ENCODE data around the gene MTRF1. TPM values are rescaled to one million over a fixed set of nuclear protein-coding genes. Genes with fewer than 3 reads are reported as not detected.
A peak's percentile ranks its signal among the peaks of the same experiment; 100 is the strongest.

MTRF1 gene
- total RNA-seq, 1 donor from 2014 or later: 17.5 TPM

DNA sequence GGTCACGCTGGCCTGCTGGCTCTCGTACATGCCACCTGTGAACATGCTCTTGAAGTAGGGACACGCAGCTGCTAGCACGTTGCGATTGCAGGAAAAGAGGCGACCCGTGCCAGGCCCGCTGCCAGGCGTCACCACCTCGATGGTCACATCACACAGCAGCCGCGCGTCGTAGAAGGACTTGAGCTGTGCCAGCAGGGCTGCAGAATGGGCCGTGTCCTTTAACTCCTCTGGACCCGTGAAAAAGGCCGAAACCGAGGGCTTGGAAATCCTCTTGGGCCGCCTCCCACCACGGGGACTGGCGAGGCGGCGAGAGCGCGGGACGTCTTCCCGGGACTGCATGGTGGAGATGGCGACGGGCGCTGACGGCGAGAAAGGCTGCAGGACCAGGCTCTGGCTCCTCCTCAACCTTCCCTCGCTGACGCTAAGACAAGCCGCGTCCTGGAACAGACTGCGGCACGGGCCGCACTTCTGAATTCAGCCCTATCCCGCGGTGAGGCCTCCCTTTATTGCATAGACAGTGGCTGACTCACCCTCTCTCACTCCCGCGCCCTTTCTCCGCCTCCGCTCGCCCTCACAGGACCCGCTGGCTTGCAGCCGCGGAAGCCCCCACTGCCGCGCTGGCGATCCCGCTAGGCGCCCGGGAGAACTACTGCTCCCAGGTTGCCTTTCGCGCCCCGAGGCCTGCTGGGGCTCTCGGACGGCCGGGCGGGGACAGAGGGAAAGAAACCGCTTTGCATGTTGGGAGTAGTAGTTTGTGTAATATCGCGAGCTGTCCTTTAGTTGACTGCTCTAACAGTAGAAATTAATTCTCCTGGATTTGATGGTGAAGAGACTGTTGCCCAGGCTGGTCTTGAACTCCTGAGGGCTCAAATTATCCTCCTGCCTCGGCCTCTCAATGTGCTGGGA is 69.2 kb downstream of the MTRF1 start, which contains the start of gene KBTBD7:
TSS of gene KBTBD7 (minus strand) at position 651 of the 906 bp plus-strand sequence. CDS start at position 339, 312 bp downstream.
- Histone ChIP-seq H3K27ac (peak within 1 kb of the TSS; percentile 78 to 86), H3K4me1 (peaks cover 0 to 8% of the 10 kb centered on the region in 2 donors), H3K27me3 (no peaks in the 10 kb centered on the region), H3K4me3 (peak within 1 kb of the TSS; percentile 70 to 94), H3K36me3 (no peaks in the 10 kb centered on the region), H3K9me3 (no peaks in the 10 kb centered on the region)
- DNase-seq (ENCODE audit: low spot score in 2 of 2): peak; percentile 76 to 97
- TF ChIP-seq, protein P1, sequence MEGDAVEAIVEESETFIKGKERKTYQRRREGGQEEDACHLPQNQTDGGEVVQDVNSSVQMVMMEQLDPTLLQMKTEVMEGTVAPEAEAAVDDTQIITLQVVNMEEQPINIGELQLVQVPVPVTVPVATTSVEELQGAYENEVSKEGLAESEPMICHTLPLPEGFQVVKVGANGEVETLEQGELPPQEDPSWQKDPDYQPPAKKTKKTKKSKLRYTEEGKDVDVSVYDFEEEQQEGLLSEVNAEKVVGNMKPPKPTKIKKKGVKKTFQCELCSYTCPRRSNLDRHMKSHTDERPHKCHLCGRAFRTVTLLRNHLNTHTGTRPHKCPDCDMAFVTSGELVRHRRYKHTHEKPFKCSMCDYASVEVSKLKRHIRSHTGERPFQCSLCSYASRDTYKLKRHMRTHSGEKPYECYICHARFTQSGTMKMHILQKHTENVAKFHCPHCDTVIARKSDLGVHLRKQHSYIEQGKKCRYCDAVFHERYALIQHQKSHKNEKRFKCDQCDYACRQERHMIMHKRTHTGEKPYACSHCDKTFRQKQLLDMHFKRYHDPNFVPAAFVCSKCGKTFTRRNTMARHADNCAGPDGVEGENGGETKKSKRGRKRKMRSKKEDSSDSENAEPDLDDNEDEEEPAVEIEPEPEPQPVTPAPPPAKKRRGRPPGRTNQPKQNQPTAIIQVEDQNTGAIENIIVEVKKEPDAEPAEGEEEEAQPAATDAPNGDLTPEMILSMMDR (IDR thresholded peaks at IDR 0.05): peak in 2 of 3 experiments; percentile 5 to 11
- intact Hi-C loops (cut with DNase I): loop anchor here (1.0 to 10.0 kb wide), 4 partner anchors 62 to 419 kb away; partner anchors contain the start of genes KBTBD6 and MRPS31

DNA sequence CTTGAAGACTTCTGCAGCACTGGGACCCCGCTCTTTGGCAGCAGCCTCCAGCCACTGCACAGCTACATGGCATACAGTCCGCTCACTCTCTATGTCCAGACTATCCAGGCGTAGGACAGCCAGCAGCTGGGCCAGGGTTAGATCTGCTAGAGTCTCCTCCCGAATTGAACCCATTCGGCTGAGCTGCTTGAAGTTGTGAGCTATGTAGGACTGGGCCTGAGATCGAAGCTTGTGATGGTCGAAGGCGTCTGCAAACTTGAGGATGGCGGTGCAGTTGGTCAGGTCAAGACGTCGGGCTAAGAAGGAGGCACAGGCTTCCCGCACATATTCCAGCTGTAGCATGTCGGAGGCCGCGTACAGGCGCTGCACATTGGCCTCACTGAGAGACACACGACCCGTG is 69.9 kb downstream of the MTRF1 start:
- TF ChIP-seq, protein P1 (IDR thresholded peaks at IDR 0.05): no peak
- H3K9me3 ChIP-seq: no peaks in the 10 kb centered on the region
- H3K27ac ChIP-seq: peak overlapping the region in 1 of 2 donors; percentile 86
- no peak for DNase-seq (ENCODE audit: low spot score in 2 of 2)
- no peaks in the 10 kb centered on the region for H3K27me3 ChIP-seq
- peaks cover 0 to 8% of the 10 kb centered on the region in 2 donors for H3K4me1 ChIP-seq
- H3K36me3 ChIP-seq: no peaks in the 10 kb centered on the region
- intact Hi-C loops (cut with DNase I): loop anchor here (5.0 to 10.0 kb wide), 3 partner anchors 126 to 419 kb away; partner anchors contain the start of gene MRPS31
- H3K4me3 ChIP-seq: peak overlapping the region; percentile 70 to 94

DNA sequence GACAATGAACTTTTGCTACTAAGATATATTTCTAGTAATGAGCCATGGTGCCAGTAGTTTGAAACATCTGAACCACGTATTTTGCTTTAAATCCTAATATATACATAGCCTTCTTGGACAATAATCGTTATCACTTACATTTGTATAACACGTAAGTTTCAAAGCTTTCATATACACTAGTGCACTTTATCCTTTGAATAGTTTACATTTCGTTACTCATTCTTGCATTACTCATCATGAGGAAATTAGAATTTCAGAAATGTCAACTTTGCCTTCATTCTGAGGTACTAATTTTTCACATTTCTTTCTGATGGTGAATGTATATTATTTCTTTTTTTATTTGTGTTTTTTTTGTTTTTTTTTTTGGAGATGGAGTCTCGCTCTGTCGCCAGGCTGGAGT is 74.8 kb downstream of the MTRF1 start:
- Histone ChIP-seq H3K27me3 (no peaks in the 10 kb centered on the region), H3K27ac (no peak overlapping the region), H3K4me3 (no peak overlapping the region), H3K36me3 (no peaks in the 10 kb centered on the region), H3K4me1 (peaks cover 0 to 6% of the 10 kb centered on the region in 2 donors), H3K9me3 (no peaks in the 10 kb centered on the region)
- no peak for DNase-seq (ENCODE audit: low spot score in 2 of 2)
- intact Hi-C loops (cut with DNase I): no loop called here
- TF ChIP-seq, protein P1 (IDR thresholded peaks at IDR 0.05): no peak

DNA sequence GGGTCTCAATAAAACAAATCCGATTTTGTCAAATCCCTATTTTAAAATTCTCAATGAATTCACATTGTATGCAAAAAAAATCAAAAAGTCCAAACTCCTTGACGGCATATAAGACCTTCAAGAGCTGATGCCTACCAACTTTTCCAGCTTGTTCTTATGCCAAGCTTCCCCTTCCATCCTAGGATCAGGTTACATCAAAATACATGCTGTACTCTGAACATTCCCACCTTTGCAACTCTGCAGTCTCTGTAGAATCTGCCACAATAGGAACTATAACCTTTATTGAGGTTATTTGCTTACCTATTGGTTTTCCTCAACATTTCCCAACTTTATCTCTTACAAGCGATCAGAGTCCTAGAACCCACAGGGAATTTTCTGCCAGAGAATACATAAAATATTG is 76.9 kb downstream of the MTRF1 start:
- H3K9me3 ChIP-seq: no peaks in the 10 kb centered on the region
- no peaks in the 10 kb centered on the region for H3K4me1 ChIP-seq
- intact Hi-C loops (cut with DNase I): no loop called here
- H3K27me3 ChIP-seq: no peaks in the 10 kb centered on the region
- TF ChIP-seq, protein P1 (IDR thresholded peaks at IDR 0.05): no peak
- H3K4me3 ChIP-seq: no peak overlapping the region
- H3K27ac ChIP-seq: no peak overlapping the region
- no peak for DNase-seq (ENCODE audit: low spot score in 2 of 2)
- H3K36me3 ChIP-seq: no peaks in the 10 kb centered on the region

DNA sequence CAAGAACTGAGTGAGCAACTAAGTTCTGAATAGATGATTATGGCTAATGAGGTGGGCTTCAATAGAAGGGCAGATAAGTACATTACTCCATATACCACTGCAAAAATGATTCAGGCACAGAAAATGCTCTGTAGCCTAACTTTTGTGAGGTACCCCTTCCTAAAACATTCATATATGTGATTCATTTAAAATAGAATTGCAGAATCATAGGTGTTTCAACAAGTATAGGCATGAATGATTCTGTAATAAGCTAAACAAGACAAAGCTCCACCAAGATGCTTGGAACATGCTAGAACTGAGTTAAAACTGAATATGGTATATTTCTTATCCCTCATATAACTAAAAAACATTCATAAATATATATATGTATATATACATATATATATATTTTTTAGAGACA is 81.1 kb downstream of the MTRF1 start:
- TF ChIP-seq, protein P1 (IDR thresholded peaks at IDR 0.05): no peak
- Histone ChIP-seq H3K27ac (no peak overlapping the region), H3K4me3 (no peak overlapping the region), H3K36me3 (no peaks in the 10 kb centered on the region), H3K9me3 (no peaks in the 10 kb centered on the region), H3K4me1 (no peaks in the 10 kb centered on the region), H3K27me3 (no peaks in the 10 kb centered on the region)
- no peak for DNase-seq (ENCODE audit: low spot score in 2 of 2)
- intact Hi-C loops (cut with DNase I): no loop called here

All from ascending aorta (tissue), 2 donors.